ENCODE results near the gene PCDH11Y.
"Not testable (repeated sequence)": the region's sequence is repeated elsewhere in the genome, so short reads cannot be mapped to it uniquely, and the experiment has no call there.

- TF ChIP-seq CTCF, POLR2A (IDR thresholded peaks at IDR 0.05): not testable (repeated sequence)
These were observed 2.5 kb downstream of the PCDH11Y start for GRCh38 chrY:5002476-5003184.

Data from body of pancreas (tissue), 4 donors.